Measurements from ENCODE around the gene TNP1. TPM values are rescaled to one million over a fixed set of nuclear protein-coding genes. Genes with fewer than 3 reads are reported as not detected.

Gene TNP1, protein sequence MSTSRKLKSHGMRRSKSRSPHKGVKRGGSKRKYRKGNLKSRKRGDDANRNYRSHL
- polyA plus RNA-seq (2013, experiment 1 of 4): not detected
- polyA plus RNA-seq (2013, experiment 2 of 4): 0.66 TPM
- not detected for polyA plus RNA-seq (2013, experiment 3 of 4)
- not detected for polyA plus RNA-seq (2013, experiment 4 of 4)

DNA sequence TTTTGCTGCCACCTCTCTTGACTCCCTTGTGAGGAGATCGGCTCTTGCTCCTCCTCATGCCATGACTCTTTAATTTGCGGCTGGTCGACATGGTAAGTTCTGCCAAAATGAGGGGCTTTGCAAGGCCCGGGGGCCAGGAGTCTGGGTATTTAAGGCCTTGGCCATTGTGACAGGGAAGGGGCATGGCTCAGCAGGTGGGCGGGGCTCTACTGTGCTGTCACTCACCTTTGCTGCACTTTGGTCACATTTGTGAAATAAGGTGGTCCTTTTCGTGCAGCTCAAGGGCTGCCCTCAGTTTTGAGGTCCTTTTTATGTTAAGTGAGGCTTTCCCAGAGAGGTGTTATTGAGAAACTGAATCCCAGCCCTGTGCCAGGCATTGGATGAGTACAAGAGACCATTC, at the start of gene TNP1:
Gene TNP1, minus strand, starts transcription at position 121 of the 400 bp plus-strand sequence. Its CDS starts 30 bp downstream, at position 91.
- no peak within 1 kb of the TSS for H3K27ac ChIP-seq (ENCODE audit: insufficient read depth, low read depth, low read length, poor library complexity, severe bottlenecking)
- 94 to 98% methylated on average over 6 of the region's 6 CpGs for WGBS, 2 experiments
- no peak within 1 kb of the TSS for H3K4me3 ChIP-seq (ENCODE audit: insufficient read depth, low read depth, low read length)

DNA sequence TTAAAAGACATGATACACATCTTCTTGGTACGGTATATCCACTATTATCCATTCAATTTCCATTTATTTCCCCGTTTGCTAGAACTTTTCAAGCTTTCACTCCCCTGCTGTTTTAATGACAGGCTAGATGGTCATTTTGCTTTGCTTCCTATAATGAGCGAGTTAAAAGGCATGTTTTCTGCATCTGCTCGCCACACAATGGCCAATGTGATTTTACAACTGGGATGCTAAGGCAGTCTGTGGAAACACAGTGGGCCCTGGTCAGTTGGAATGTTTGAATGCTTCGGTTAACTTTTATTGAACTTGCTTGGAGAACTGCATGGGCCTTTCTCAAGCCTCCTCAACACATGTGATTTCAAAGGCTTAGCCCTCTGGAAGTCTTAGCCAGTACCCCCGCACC, 48.4 kb upstream of the TNP1 start:
- H3K4me1 ChIP-seq (ENCODE audit: control insufficient read depth, insufficient read depth, low read length): peaks cover 12% of the 10 kb centered on the region
- WGBS, 2 experiments: 70 to 81% methylated on average over 6 of the region's 6 CpGs
- H3K27me3 ChIP-seq (ENCODE audit: control insufficient read depth, insufficient read depth, low read length, poor library complexity, severe bottlenecking): no peaks in the 10 kb centered on the region
- H3K27ac ChIP-seq (ENCODE audit: insufficient read depth, low read depth, low read length, poor library complexity, severe bottlenecking): no peak overlapping the region
- H3K9me3 ChIP-seq (ENCODE audit: control insufficient read depth, low read length): no peaks in the 10 kb centered on the region
- no peaks in the 10 kb centered on the region for H3K36me3 ChIP-seq (ENCODE audit: control insufficient read depth, insufficient read depth, low read length)
- no peak overlapping the region for H3K4me3 ChIP-seq (ENCODE audit: insufficient read depth, low read depth, low read length)

More for the DNA sequence above, at the start of gene TNP1:
- H3K27me3 ChIP-seq (ENCODE audit: control insufficient read depth, insufficient read depth, low read length, poor library complexity, severe bottlenecking): no peaks in the 10 kb centered on the region
- no peaks in the 10 kb centered on the region for H3K36me3 ChIP-seq (ENCODE audit: control insufficient read depth, insufficient read depth, low read length)
- H3K4me1 ChIP-seq (ENCODE audit: control insufficient read depth, insufficient read depth, low read length): peaks cover 22% of the 10 kb centered on the region
- no peaks in the 10 kb centered on the region for H3K9me3 ChIP-seq (ENCODE audit: control insufficient read depth, low read length)

DNA sequence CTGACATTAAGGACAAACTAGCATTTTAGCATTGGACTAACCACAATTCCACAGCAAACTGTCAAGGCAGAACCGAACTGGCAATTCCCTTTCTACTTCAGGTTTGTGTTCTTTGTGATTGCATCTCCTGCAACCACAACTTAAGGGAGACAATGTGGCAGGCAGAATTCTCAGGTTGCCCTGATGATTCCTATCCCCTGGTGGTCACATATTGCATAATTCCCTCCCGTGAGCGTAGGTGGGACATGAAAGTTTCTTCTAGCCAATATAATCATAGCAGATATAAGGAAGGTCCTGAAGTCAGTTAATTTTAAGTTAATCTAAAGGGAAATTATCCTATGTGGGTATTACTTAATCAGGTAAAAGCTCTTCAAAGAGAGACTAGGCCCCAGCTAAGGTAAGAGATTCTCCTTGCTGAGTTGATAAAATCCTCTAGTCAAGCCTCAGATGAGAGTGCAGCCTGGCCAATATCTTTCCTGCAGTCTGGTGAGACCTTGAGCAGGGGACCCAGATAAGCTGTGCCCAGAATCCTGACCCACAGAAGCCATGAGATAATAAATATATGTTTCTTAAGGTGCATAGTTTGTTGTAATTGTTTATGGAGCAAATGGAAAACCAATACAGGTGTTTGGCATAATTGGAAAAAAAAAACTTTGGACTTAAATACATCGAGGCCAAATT, 45.9 kb upstream of the TNP1 start:
- Histone ChIP-seq H3K4me1 (ENCODE audit: control insufficient read depth, insufficient read depth, low read length) (peaks cover 12% of the 10 kb centered on the region), H3K36me3 (ENCODE audit: control insufficient read depth, insufficient read depth, low read length) (peaks cover 4% of the 10 kb centered on the region), H3K27me3 (ENCODE audit: control insufficient read depth, insufficient read depth, low read length, poor library complexity, severe bottlenecking) (no peaks in the 10 kb centered on the region), H3K27ac (ENCODE audit: insufficient read depth, low read depth, low read length, poor library complexity, severe bottlenecking) (no peak overlapping the region), H3K9me3 (ENCODE audit: control insufficient read depth, low read length) (no peaks in the 10 kb centered on the region), H3K4me3 (ENCODE audit: insufficient read depth, low read depth, low read length) (no peak overlapping the region)
- WGBS, 2 experiments: 78 to 87% methylated on average over 3 to 4 of the region's 4 CpGs

DNA sequence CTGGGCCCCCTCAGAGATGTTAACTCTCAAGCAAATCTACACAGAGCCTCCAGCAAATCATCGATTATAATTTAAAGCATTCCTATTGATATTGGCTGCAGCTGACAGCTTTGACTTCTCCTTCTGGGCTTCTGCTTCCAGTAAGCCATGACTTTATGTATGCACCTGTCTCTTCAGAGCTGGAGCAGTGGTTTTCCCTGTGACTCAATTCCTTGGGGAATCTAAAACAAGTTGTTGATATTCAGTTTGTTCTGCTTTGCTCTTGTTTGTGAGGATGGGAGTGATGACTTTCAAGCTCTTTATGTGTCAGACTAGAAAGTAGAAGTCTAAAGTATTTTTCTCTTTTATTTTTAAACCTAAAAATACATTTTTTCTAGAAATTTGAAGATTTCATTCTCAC, 45.1 kb upstream of the TNP1 start:
- H3K4me1 ChIP-seq (ENCODE audit: control insufficient read depth, insufficient read depth, low read length): peaks cover 12% of the 10 kb centered on the region
- no peak overlapping the region for H3K27ac ChIP-seq (ENCODE audit: insufficient read depth, low read depth, low read length, poor library complexity, severe bottlenecking)
- no peaks in the 10 kb centered on the region for H3K9me3 ChIP-seq (ENCODE audit: control insufficient read depth, low read length)
- H3K36me3 ChIP-seq (ENCODE audit: control insufficient read depth, insufficient read depth, low read length): peaks cover 4% of the 10 kb centered on the region
- 90 to 92% methylated on average over 1 of the region's 1 CpG for WGBS, 2 experiments
- H3K4me3 ChIP-seq (ENCODE audit: insufficient read depth, low read depth, low read length): no peak overlapping the region
- H3K27me3 ChIP-seq (ENCODE audit: control insufficient read depth, insufficient read depth, low read length, poor library complexity, severe bottlenecking): no peaks in the 10 kb centered on the region

DNA sequence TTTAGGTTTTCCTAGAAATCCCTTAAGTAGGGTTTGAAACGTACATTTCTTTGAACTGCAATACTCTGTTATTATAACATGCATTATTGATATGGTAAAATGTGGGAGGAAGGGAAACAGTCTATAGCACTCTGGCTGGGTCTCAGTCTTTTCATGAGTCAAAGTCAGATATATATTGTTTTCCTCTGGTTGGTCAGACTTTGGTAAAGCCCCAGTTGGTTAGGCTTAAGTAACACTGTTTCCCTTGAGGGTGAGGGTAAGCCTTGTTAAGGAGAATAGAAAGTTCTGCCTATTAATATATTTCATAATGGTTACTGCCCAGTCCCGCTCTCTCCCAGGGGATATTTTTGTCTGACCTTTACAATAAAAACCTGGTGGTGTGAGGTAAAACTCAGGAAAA, 44.7 kb upstream of the TNP1 start:
- H3K4me3 ChIP-seq (ENCODE audit: insufficient read depth, low read depth, low read length): no peak overlapping the region
- H3K36me3 ChIP-seq (ENCODE audit: control insufficient read depth, insufficient read depth, low read length): peaks cover 4% of the 10 kb centered on the region
- H3K27ac ChIP-seq (ENCODE audit: insufficient read depth, low read depth, low read length, poor library complexity, severe bottlenecking): no peak overlapping the region
- WGBS, 2 experiments: 100% methylated on average over 1 to 2 of the region's 2 CpGs
- H3K27me3 ChIP-seq (ENCODE audit: control insufficient read depth, insufficient read depth, low read length, poor library complexity, severe bottlenecking): no peaks in the 10 kb centered on the region
- peaks cover 12% of the 10 kb centered on the region for H3K4me1 ChIP-seq (ENCODE audit: control insufficient read depth, insufficient read depth, low read length)
- no peaks in the 10 kb centered on the region for H3K9me3 ChIP-seq (ENCODE audit: control insufficient read depth, low read length)

DNA sequence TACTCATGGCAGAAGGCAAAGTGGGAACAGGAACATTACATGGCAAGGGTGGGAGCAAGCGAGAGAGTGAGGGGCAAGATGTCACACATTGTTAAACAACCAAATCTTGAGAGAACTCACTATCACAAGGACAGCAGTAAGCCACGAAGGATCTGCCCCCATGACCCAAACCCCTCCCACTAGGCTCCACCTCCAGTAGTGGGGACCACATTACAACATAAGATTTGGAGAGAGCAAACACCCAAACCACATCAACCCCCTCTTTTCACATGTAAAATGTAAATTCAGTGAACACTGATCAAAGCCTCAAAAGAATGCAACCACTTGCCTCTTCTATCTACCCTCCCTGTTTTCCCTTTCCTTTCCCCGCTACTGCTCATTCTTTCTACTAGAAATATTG, 43.6 kb upstream of the TNP1 start:
- peaks cover 4% of the 10 kb centered on the region for H3K36me3 ChIP-seq (ENCODE audit: control insufficient read depth, insufficient read depth, low read length)
- peaks cover 10% of the 10 kb centered on the region for H3K4me1 ChIP-seq (ENCODE audit: control insufficient read depth, insufficient read depth, low read length)
- H3K27ac ChIP-seq (ENCODE audit: insufficient read depth, low read depth, low read length, poor library complexity, severe bottlenecking): no peak overlapping the region
- WGBS, 2 experiments: 88 to 89% methylated on average over 3 of the region's 3 CpGs
- no peaks in the 10 kb centered on the region for H3K9me3 ChIP-seq (ENCODE audit: control insufficient read depth, low read length)
- H3K27me3 ChIP-seq (ENCODE audit: control insufficient read depth, insufficient read depth, low read length, poor library complexity, severe bottlenecking): no peaks in the 10 kb centered on the region
- H3K4me3 ChIP-seq (ENCODE audit: insufficient read depth, low read depth, low read length): no peak overlapping the region

DNA sequence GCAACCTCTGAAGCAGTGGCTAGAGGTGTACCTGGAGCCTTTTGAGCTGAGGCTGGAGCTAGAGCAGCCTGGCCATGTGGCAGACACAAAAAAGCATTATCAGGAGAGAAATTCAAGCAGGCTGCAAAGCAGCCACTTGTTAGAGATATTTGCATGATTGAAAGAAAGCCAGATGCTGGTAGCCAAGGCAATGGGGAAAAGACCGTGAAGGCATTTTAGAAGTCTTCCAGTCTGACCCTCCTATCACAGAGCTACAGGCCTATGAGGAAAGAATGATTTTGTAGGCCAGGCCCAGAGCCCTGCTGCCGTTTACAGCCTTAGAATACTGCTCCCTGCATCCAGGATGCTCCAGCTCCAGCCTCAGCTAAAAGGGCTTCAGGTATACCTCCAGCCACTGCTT, 41.4 kb upstream of the TNP1 start:
- H3K27ac ChIP-seq (ENCODE audit: insufficient read depth, low read depth, low read length, poor library complexity, severe bottlenecking): no peak overlapping the region
- H3K4me3 ChIP-seq (ENCODE audit: insufficient read depth, low read depth, low read length): no peak overlapping the region
- no peaks in the 10 kb centered on the region for H3K9me3 ChIP-seq (ENCODE audit: control insufficient read depth, low read length)
- H3K4me1 ChIP-seq (ENCODE audit: control insufficient read depth, insufficient read depth, low read length): no peaks in the 10 kb centered on the region
- peaks cover 4% of the 10 kb centered on the region for H3K36me3 ChIP-seq (ENCODE audit: control insufficient read depth, insufficient read depth, low read length)
- WGBS, 2 experiments: 77 to 95% methylated on average over 2 of the region's 2 CpGs
- H3K27me3 ChIP-seq (ENCODE audit: control insufficient read depth, insufficient read depth, low read length, poor library complexity, severe bottlenecking): no peaks in the 10 kb centered on the region

DNA sequence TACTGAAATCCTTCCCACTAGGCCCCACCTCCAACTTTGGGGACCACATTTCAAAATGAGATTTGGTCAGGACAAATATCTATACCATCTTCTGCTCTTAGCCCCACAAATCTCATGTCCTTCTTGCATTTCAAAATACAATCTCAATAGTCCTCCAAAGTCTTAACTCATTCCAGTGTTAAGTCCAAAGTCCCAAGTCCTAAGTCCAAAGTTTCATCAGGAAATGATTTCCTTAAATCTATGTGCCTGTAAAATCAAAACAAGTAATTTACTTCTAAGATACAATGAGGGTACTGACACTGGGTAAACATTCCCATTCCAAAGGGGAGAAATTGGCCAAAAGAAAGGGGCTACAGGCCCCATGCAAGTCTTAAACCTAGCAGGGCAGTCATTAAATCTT, 40.5 kb upstream of the TNP1 start:
- Histone ChIP-seq H3K4me3 (ENCODE audit: insufficient read depth, low read depth, low read length) (no peak overlapping the region), H3K9me3 (ENCODE audit: control insufficient read depth, low read length) (no peaks in the 10 kb centered on the region), H3K4me1 (ENCODE audit: control insufficient read depth, insufficient read depth, low read length) (no peaks in the 10 kb centered on the region), H3K27me3 (ENCODE audit: control insufficient read depth, insufficient read depth, low read length, poor library complexity, severe bottlenecking) (no peaks in the 10 kb centered on the region), H3K36me3 (ENCODE audit: control insufficient read depth, insufficient read depth, low read length) (peaks cover 4% of the 10 kb centered on the region), H3K27ac (ENCODE audit: insufficient read depth, low read depth, low read length, poor library complexity, severe bottlenecking) (no peak overlapping the region)

DNA sequence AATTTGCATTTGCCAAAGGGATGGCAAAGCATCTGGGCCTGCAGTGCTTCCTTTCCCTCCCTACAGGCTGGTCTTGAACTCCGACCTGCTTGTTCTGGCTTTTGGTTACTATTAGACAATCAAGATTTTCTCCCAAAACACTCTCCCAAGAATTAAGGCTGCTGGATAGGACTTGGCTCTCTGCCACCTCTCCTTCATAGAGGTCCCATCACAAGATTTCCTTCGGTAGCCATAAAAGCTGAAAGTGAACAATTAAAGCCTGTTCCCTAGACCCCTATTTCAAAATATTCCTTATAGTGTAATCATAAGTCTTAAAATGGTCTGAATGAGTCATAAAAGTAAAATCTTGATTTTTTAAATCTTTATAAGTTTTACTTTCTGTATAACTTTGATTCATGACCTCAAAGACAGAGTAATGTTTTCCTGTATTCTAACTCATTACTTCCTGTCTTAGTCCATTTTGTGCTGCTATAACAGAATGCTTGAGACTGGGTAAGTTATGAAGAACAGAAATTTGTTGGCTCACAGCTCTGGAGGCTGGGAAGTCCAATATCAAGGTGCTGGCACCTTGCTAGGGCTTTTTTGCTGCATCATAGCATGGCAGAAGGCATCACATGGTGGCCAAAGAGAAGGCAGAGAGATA, 37.8 kb upstream of the TNP1 start:
- Histone ChIP-seq H3K4me3 (ENCODE audit: insufficient read depth, low read depth, low read length) (no peak overlapping the region), H3K4me1 (ENCODE audit: control insufficient read depth, insufficient read depth, low read length) (peaks cover 4% of the 10 kb centered on the region), H3K9me3 (ENCODE audit: control insufficient read depth, low read length) (no peaks in the 10 kb centered on the region), H3K36me3 (ENCODE audit: control insufficient read depth, insufficient read depth, low read length) (peaks cover 5% of the 10 kb centered on the region), H3K27me3 (ENCODE audit: control insufficient read depth, insufficient read depth, low read length, poor library complexity, severe bottlenecking) (no peaks in the 10 kb centered on the region), H3K27ac (ENCODE audit: insufficient read depth, low read depth, low read length, poor library complexity, severe bottlenecking) (no peak overlapping the region)
- WGBS, 2 experiments: 88 to 91% methylated on average over 2 of the region's 2 CpGs

DNA sequence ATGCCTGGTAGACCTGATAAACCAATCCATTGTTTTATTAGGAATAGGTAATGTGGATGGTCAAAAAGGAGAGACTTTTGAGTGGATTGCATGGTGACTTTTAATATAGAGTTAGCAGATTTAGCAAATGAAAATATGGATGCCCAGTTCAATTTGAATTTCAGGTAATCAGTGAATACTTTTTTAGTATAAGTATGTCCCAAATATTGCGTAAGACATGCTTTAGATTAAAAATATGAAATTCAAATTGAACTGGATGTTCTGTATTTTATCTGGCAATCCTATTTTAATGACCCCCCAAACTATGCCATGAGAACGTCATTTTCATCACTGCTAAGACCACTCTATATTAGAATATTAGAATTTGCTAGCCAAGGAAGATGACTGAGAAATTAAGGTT, 30.3 kb upstream of the TNP1 start:
- 87% methylated on average over 1 of the region's 2 CpGs; no CpG with 5 or more reads in 1 of the 2 experiments for WGBS, 2 experiments
- Histone ChIP-seq H3K36me3 (ENCODE audit: control insufficient read depth, insufficient read depth, low read length) (peaks cover 3% of the 10 kb centered on the region), H3K4me1 (ENCODE audit: control insufficient read depth, insufficient read depth, low read length) (peaks cover 19% of the 10 kb centered on the region), H3K27me3 (ENCODE audit: control insufficient read depth, insufficient read depth, low read length, poor library complexity, severe bottlenecking) (no peaks in the 10 kb centered on the region), H3K27ac (ENCODE audit: insufficient read depth, low read depth, low read length, poor library complexity, severe bottlenecking) (no peak overlapping the region), H3K9me3 (ENCODE audit: control insufficient read depth, low read length) (no peaks in the 10 kb centered on the region), H3K4me3 (ENCODE audit: insufficient read depth, low read depth, low read length) (no peak overlapping the region)
